ENCODE data around the gene CWC15.

The CWC15 gene

GRCh38 chr11:94912806-94913205 is 60.5 kb downstream of the CWC15 start:
- DNase-seq: no peak

All from activated naive CD4-positive, alpha-beta T cell (primary cell).